ENCODE results near the gene KMT2B. TPM values are rescaled to one million over a fixed set of nuclear protein-coding genes. Genes with fewer than 3 reads are reported as not detected.

Gene KMT2B
- total and polyA plus RNA-seq, 2 donors (not counting 1 experiment from before 2014, with no cell fraction given) = 85.6 to 96.9 TPM

- ChIA-PET POLR2A (interaction anchor here (0.7 to 3.3 kb wide), 3 partner anchors 9 to 60 kb away, joined by 6 to 53 read pairs (median 12); partner anchors contain the start of genes PSENEN and U2AF1L4), CTCF (interaction anchor here (0.6 to 2.4 kb wide), 7 partner anchors 9 to 1379 kb away, joined by 3 to 40 read pairs (median 3); partner anchors contain the start of gene LIN37)
- Histone ChIP-seq H3K4me3 (ENCODE audit: control extremely low read depth in 1 of 5, extremely low read depth in 1 of 5, insufficient read depth in 1 of 5, low read depth in 2 of 5, low read length in 4 of 5) (peak overlapping the region in 1 of 5 experiments; percentile 61), H2AFZ (ENCODE audit: insufficient read depth, low read depth, low read length, poor library complexity, severe bottlenecking) (no peak overlapping the region), H3K4me2 (replicated peaks; ENCODE audit: low read depth, low read length, poor library complexity, severe bottlenecking) (peak overlapping the region; percentile 93), H3K9ac (ENCODE audit: low read length) (no peak overlapping the region), H3K27ac (ENCODE audit: low read length in 2 of 2) (no peak overlapping the region), H3K9me3 (ENCODE audit: control extremely low read depth in 1 of 3, control insufficient read depth in 2 of 3, insufficient read depth in 1 of 3, low read length in 2 of 3) (no peaks in the 10 kb centered on the region), H4K20me1 (ENCODE audit: control insufficient read depth, insufficient read depth, low read length, poor library complexity, severe bottlenecking) (no peaks in the 10 kb centered on the region), H3K27me3 (replicated peaks in 1 of 4; ENCODE audit: control extremely low read depth in 1 of 4, control insufficient read depth in 3 of 4, insufficient read depth in 4 of 4, low read length in 3 of 4) (no peaks in the 10 kb centered on the region), H3K36me3 (replicated peaks in 1 of 2; ENCODE audit: control extremely low read depth in 1 of 2, control insufficient read depth in 1 of 2, extremely low read depth in 1 of 2, insufficient read depth in 2 of 2, low read length in 1 of 2) (no peaks in the 10 kb centered on the region), H3K4me1 (ENCODE audit: control insufficient read depth in 2 of 2, insufficient read depth in 2 of 2, low read length in 2 of 2) (peaks cover 0 to 19% of the 10 kb centered on the region in 2 donors), H3K79me2 (ENCODE audit: control insufficient read depth, insufficient read depth, low read length) (no peaks in the 10 kb centered on the region)
- no peaks in the 10 kb centered on the region for H3K9me3 Mint-ChIP-seq (ENCODE audit: insufficient read depth)
- 56% methylated on average over 5 of the region's 9 CpGs for WGBS (ENCODE audit: insufficient coverage)
- ATAC-seq (ENCODE audit: low read depth) (no peak), DNase-seq (no peak)
- no peaks in the 10 kb centered on the region for H3K27me3 Mint-ChIP-seq
- intact Hi-C loops (cut with micrococcal nuclease) = loop anchor here (5.0 kb wide), 1 partner anchor 156 kb away; the partner anchor contains the start of gene TMEM147
- peak overlapping the region; percentile 16 for H3K4me3 Mint-ChIP-seq
- H3K4me1 Mint-ChIP-seq = peaks cover 8% of the 10 kb centered on the region
- no peak overlapping the region for H3K27ac Mint-ChIP-seq
- no peak for TF ChIP-seq EZH2 (IDR thresholded peaks at IDR 0.05; ENCODE audit: borderline replicate concordance, insufficient read depth, low read depth, low read length, poor library complexity, severe bottlenecking)
- no peak for TF ChIP-seq CTCF (IDR thresholded peaks at IDR 0.05)
Measured at GRCh38 chr19:35703343-35703742, 14.5 kb upstream of the KMT2B start.

GRCh38 chr19:35704218-35704617 lies 13.6 kb upstream of the KMT2B start, which contains the start of gene ZBTB32:
TSS of gene ZBTB32 (plus strand) at chr19:35704558. CDS start at chr19:35714627, 10,069 bp downstream.
- H3K4me3 ChIP-seq (ENCODE audit: control extremely low read depth in 1 of 5, extremely low read depth in 1 of 5, insufficient read depth in 1 of 5, low read depth in 2 of 5, low read length in 4 of 5) = no peak within 1 kb of the TSS
- H2AFZ ChIP-seq (ENCODE audit: insufficient read depth, low read depth, low read length, poor library complexity, severe bottlenecking) = no peak within 1 kb of the TSS
- DNase-seq (no peak), ATAC-seq (ENCODE audit: low read depth) (no peak)
- ChIA-PET CTCF (interaction anchor here (1.1 kb wide), 1 partner anchor 12 kb away, joined by 3 read pairs; no protein-coding TSS in a partner anchor), POLR2A (interaction anchor here (0.7 to 3.3 kb wide), 2 partner anchors 8 to 61 kb away, joined by 12 to 53 read pairs; no protein-coding TSS in a partner anchor)
- Mint-ChIP-seq H3K4me1 (peaks cover 8% of the 10 kb centered on the region), H3K9me3 (ENCODE audit: insufficient read depth) (no peaks in the 10 kb centered on the region), H3K27ac (no peak within 1 kb of the TSS), H3K4me3 (peak within 1 kb of the TSS; percentile 16), H3K27me3 (no peaks in the 10 kb centered on the region)
- WGBS (ENCODE audit: insufficient coverage) = 42% methylated on average over 20 of the region's 24 CpGs
- no peak within 1 kb of the TSS for H3K9ac ChIP-seq (ENCODE audit: low read length)
- TF ChIP-seq EZH2 (IDR thresholded peaks at IDR 0.05; ENCODE audit: borderline replicate concordance, insufficient read depth, low read depth, low read length, poor library complexity, severe bottlenecking) = no peak
- no peak for TF ChIP-seq CTCF (IDR thresholded peaks at IDR 0.05)
- no peaks in the 10 kb centered on the region for H3K9me3 ChIP-seq (ENCODE audit: control extremely low read depth in 1 of 3, control insufficient read depth in 2 of 3, insufficient read depth in 1 of 3, low read length in 2 of 3)
- peaks cover 0 to 19% of the 10 kb centered on the region in 2 donors for H3K4me1 ChIP-seq (ENCODE audit: control insufficient read depth in 2 of 2, insufficient read depth in 2 of 2, low read length in 2 of 2)
- no peak within 1 kb of the TSS for H3K27ac ChIP-seq (ENCODE audit: low read length in 2 of 2)
- intact Hi-C loops (cut with micrococcal nuclease) = loop anchor here (5.0 kb wide), 1 partner anchor 157 kb away; the partner anchor contains the start of gene TMEM147
- H3K4me2 ChIP-seq (replicated peaks; ENCODE audit: low read depth, low read length, poor library complexity, severe bottlenecking) = no peak within 1 kb of the TSS
- no peaks in the 10 kb centered on the region for H3K36me3 ChIP-seq (replicated peaks in 1 of 2; ENCODE audit: control extremely low read depth in 1 of 2, control insufficient read depth in 1 of 2, extremely low read depth in 1 of 2, insufficient read depth in 2 of 2, low read length in 1 of 2)
- no peaks in the 10 kb centered on the region for H3K27me3 ChIP-seq (replicated peaks in 1 of 4; ENCODE audit: control extremely low read depth in 1 of 4, control insufficient read depth in 3 of 4, insufficient read depth in 4 of 4, low read length in 3 of 4)
- H3K79me2 ChIP-seq (ENCODE audit: control insufficient read depth, insufficient read depth, low read length) = no peaks in the 10 kb centered on the region
- H4K20me1 ChIP-seq (ENCODE audit: control insufficient read depth, insufficient read depth, low read length, poor library complexity, severe bottlenecking) = no peaks in the 10 kb centered on the region
